GM19035 (cell line): ENCODE measurements around the gene TMEM108.

Experiments
- ATAC-seq: cut with Tn5 transposase; IDR thresholded peaks from one replicate; pipeline ENCODE4 v1.9.1; 2021; ENCODE audit not compliant: unreplicated experiment

Gene TMEM108

GRCh38 chr3:133053532-133053931 lies 15.3 kb downstream of the TMEM108 start:
- ATAC-seq, result no peak

- no peak for ATAC-seq
These were observed 16.4 kb downstream of the TMEM108 start for GRCh38 chr3:133054586-133054985.

GRCh38 chr3:133055339-133055738 lies 17.1 kb downstream of the TMEM108 start:
- no peak for ATAC-seq

- no peak for ATAC-seq
These were observed 20.1 kb downstream of the TMEM108 start for GRCh38 chr3:133058243-133058642.

GRCh38 chr3:133058831-133059230 lies 20.6 kb downstream of the TMEM108 start:
- ATAC-seq, result no peak

- no peak for ATAC-seq
These were observed 27.2 kb downstream of the TMEM108 start for GRCh38 chr3:133065193-133065961.

GRCh38 chr3:133066026-133066425 lies 27.8 kb downstream of the TMEM108 start:
- no peak for ATAC-seq

GRCh38 chr3:133069556-133070286 lies 31.5 kb downstream of the TMEM108 start:
- ATAC-seq, result no peak

- ATAC-seq, result no peak
These were observed 36.8 kb downstream of the TMEM108 start for GRCh38 chr3:133074977-133075376.

GRCh38 chr3:133077688-133078087 lies 39.5 kb downstream of the TMEM108 start:
- ATAC-seq, result no peak

- ATAC-seq, result no peak
These were observed 41.4 kb downstream of the TMEM108 start for GRCh38 chr3:133079621-133080020.

- no peak for ATAC-seq
These were observed 42.8 kb downstream of the TMEM108 start for GRCh38 chr3:133081016-133081415.

GRCh38 chr3:133083395-133083794 lies 45.2 kb downstream of the TMEM108 start:
- ATAC-seq, result no peak

- no peak for ATAC-seq
These were observed 51.8 kb downstream of the TMEM108 start for GRCh38 chr3:133089906-133090485.

GRCh38 chr3:133092681-133093080 lies 54.5 kb downstream of the TMEM108 start:
- no peak for ATAC-seq

GRCh38 chr3:133093366-133093765 lies 55.2 kb downstream of the TMEM108 start:
- no peak for ATAC-seq

- ATAC-seq, result no peak
These were observed 58.9 kb downstream of the TMEM108 start for GRCh38 chr3:133096900-133097613.

GRCh38 chr3:133103706-133104105 lies 65.5 kb downstream of the TMEM108 start:
- ATAC-seq, result no peak

GRCh38 chr3:133106169-133106568 lies 68.0 kb downstream of the TMEM108 start:
- ATAC-seq, result no peak

- no peak for ATAC-seq
These were observed 74.5 kb downstream of the TMEM108 start for GRCh38 chr3:133112666-133113065.

- ATAC-seq, result no peak
These were observed 75.3 kb downstream of the TMEM108 start for GRCh38 chr3:133113526-133113925.
